ENCODE results near the gene CSNK2A1. TPM values are rescaled to one million over a fixed set of nuclear protein-coding genes. Genes with fewer than 3 reads are reported as not detected.
"Not testable (repeated sequence)": the region's sequence is repeated elsewhere in the genome, so short reads cannot be mapped to it uniquely, and the experiment has no call there.

The CSNK2A1 gene
- total and polyA plus RNA-seq, 2 donors (not counting 1 experiment from before 2014, with no cell fraction given): 28.3 to 125 TPM

GRCh38 chr20:578940-579690 lies 35.5 kb upstream of the CSNK2A1 start:
- H3K4me3 ChIP-seq (ENCODE audit: control extremely low read depth in 1 of 5, extremely low read depth in 1 of 5, insufficient read depth in 1 of 5, low read depth in 2 of 5, low read length in 4 of 5); ATAC-seq (ENCODE audit: low read depth); H3K9me3 ChIP-seq (ENCODE audit: control extremely low read depth in 1 of 3, control insufficient read depth in 2 of 3, insufficient read depth in 1 of 3, low read length in 2 of 3); DNase-seq; H3K27ac ChIP-seq (ENCODE audit: low read length in 2 of 2); CTCF ChIA-PET; H2AFZ ChIP-seq (ENCODE audit: insufficient read depth, low read depth, low read length, poor library complexity, severe bottlenecking); H4K20me1 ChIP-seq (ENCODE audit: control insufficient read depth, insufficient read depth, low read length, poor library complexity, severe bottlenecking); H3K4me1 ChIP-seq (ENCODE audit: control insufficient read depth in 2 of 2, insufficient read depth in 2 of 2, low read length in 2 of 2); H3K27me3 ChIP-seq (replicated peaks in 1 of 4; ENCODE audit: control extremely low read depth in 1 of 4, control insufficient read depth in 3 of 4, insufficient read depth in 4 of 4, low read length in 3 of 4); H3K4me1 Mint-ChIP-seq; H3K4me3 Mint-ChIP-seq; H3K36me3 ChIP-seq (replicated peaks in 1 of 2; ENCODE audit: control extremely low read depth in 1 of 2, control insufficient read depth in 1 of 2, extremely low read depth in 1 of 2, insufficient read depth in 2 of 2, low read length in 1 of 2); H3K4me2 ChIP-seq (replicated peaks; ENCODE audit: low read depth, low read length, poor library complexity, severe bottlenecking); POLR2A ChIA-PET; H3K27ac Mint-ChIP-seq; H3K9me3 Mint-ChIP-seq (ENCODE audit: insufficient read depth); H3K9ac ChIP-seq (ENCODE audit: low read length); H3K79me2 ChIP-seq (ENCODE audit: control insufficient read depth, insufficient read depth, low read length); intact Hi-C loops (cut with micrococcal nuclease): not testable (repeated sequence)
- H3K27me3 Mint-ChIP-seq: peaks cover 18% of the 10 kb centered on the region
- WGBS (ENCODE audit: insufficient coverage): no CpG with 5 or more reads among the region's 8 CpGs

DNA sequence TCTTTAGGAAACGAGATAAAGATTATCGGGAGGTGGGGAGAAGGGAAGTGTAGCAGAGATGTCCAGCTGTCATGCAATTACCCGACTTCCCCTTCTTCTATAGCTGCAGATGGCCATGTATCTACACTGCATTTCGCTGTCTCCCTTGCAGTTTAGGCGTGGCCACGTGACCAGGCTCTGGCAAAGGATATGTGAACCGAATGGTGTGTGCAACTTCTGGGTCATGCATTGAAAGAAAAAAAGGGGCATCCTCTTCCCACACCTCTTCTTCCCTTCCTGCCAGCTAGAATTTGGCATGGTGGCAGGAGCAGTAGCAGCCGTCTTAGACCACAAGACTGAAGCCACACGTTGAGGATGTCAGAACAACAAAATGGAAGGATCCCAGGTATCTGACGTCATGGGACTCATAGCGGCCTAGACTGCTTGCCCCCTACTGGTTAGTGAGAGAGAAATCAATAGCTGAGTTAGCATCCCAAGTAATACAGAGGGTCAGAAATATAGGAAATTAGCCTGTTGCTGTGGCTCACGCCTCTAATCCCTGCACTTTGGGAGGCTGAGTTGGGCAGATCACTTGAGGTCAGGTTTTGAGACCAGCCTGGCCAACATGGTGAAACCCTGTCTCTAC lies 33.7 kb upstream of the CSNK2A1 start:
- Histone ChIP-seq H3K27ac (ENCODE audit: low read length in 2 of 2) (no peak overlapping the region), H3K9me3 (ENCODE audit: control extremely low read depth in 1 of 3, control insufficient read depth in 2 of 3, insufficient read depth in 1 of 3, low read length in 2 of 3) (no peaks in the 10 kb centered on the region), H2AFZ (ENCODE audit: insufficient read depth, low read depth, low read length, poor library complexity, severe bottlenecking) (no peak overlapping the region), H3K4me2 (replicated peaks; ENCODE audit: low read depth, low read length, poor library complexity, severe bottlenecking) (no peak overlapping the region), H3K4me1 (ENCODE audit: control insufficient read depth in 2 of 2, insufficient read depth in 2 of 2, low read length in 2 of 2) (no peaks in the 10 kb centered on the region), H4K20me1 (ENCODE audit: control insufficient read depth, insufficient read depth, low read length, poor library complexity, severe bottlenecking) (no peaks in the 10 kb centered on the region), H3K79me2 (ENCODE audit: control insufficient read depth, insufficient read depth, low read length) (no peaks in the 10 kb centered on the region), H3K27me3 (replicated peaks in 1 of 4; ENCODE audit: control extremely low read depth in 1 of 4, control insufficient read depth in 3 of 4, insufficient read depth in 4 of 4, low read length in 3 of 4) (peaks cover 0 to 19% (median 4%) of the 10 kb centered on the region in 4 experiments), H3K9ac (ENCODE audit: low read length) (no peak overlapping the region), H3K4me3 (ENCODE audit: control extremely low read depth in 1 of 5, extremely low read depth in 1 of 5, insufficient read depth in 1 of 5, low read depth in 2 of 5, low read length in 4 of 5) (no peak overlapping the region), H3K36me3 (replicated peaks in 1 of 2; ENCODE audit: control extremely low read depth in 1 of 2, control insufficient read depth in 1 of 2, extremely low read depth in 1 of 2, insufficient read depth in 2 of 2, low read length in 1 of 2) (no peaks in the 10 kb centered on the region)
- Mint-ChIP-seq H3K27ac (no peak overlapping the region), H3K9me3 (ENCODE audit: insufficient read depth) (no peaks in the 10 kb centered on the region), H3K4me1 (no peaks in the 10 kb centered on the region), H3K27me3 (peaks cover 25% of the 10 kb centered on the region), H3K4me3 (no peak overlapping the region)
- intact Hi-C loops (cut with micrococcal nuclease): no loop called here
- ChIA-PET CTCF (no interaction called here), POLR2A (no interaction called here)
- TF ChIP-seq EZH2 (IDR thresholded peaks at IDR 0.05; ENCODE audit: borderline replicate concordance, insufficient read depth, low read depth, low read length, poor library complexity, severe bottlenecking): no peak
- no peak for TF ChIP-seq CTCF (IDR thresholded peaks at IDR 0.05)
- WGBS (ENCODE audit: insufficient coverage): 86% methylated on average over 9 of the region's 12 CpGs
- ATAC-seq (ENCODE audit: low read depth): no peak
- DNase-seq: no peak
